B cell (primary cell): ENCODE measurements around the gene CSMD2. TPM values are rescaled to one million over a fixed set of nuclear protein-coding genes. Genes with fewer than 3 reads are reported as not detected.

Experiments
- ATAC-seq: fragments of 200-7000 bp; cut with Tn5 transposase; one replicate; pipeline ENCODE4 v1.10.0; 2021; ENCODE audit warnings: low read depth, mild to moderate bottlenecking, moderate number of reproducible peaks, moderate library complexity
- CTCF ChIA-PET: fragments of 350-600 bp; sonication (Branson Sonifier 250); formaldehyde crosslinking; loops from one replicate; lab custom pipeline; 2021; ENCODE audit warnings: antibody characterized with exemption, inconsistent platforms; lab: Charles Lee
- POLR2A ChIA-PET: fragments of 350-600 bp; sonication (Branson Sonifier 250); formaldehyde crosslinking; loops from one replicate; lab custom pipeline; 2021; ENCODE audit warnings: antibody characterized with exemption; lab: Charles Lee
- DNase-seq: peaks from one replicate; pipeline ENCODE4 v3.0.0; 2013
- H2AFZ ChIP-seq: 2 replicates; pipeline ENCODE4 v1.6.1; 2012; ENCODE audit warnings: mild to moderate bottlenecking, low read depth, low read length; ENCODE audit not compliant: insufficient read depth, poor library complexity, severe bottlenecking
- H3K27ac ChIP-seq, 2 donors: 1 replicate in 1 of 2; 2 replicates in 1 of 2; pipeline ENCODE4 v1.5.1; 2012 to 2013; ENCODE audit warnings: low read length in 2 of 2, mild to moderate bottlenecking in 2 of 2, moderate library complexity in 1 of 2
- H3K27me3 ChIP-seq, 4 experiments: fragments of 200-600 bp in 1 of 4; sonication (generic) in 1 of 4; replicated peaks in 1 of 4; 1 replicate in 2 of 4; 2 replicates in 2 of 4; pipeline versions ENCODE4 v1.6.1 to v1.7.0; 2013 to 2016; ENCODE audit warnings: low read length in 3 of 4, mild to moderate bottlenecking in 2 of 4, mixed read lengths in 1 of 4, moderate library complexity in 1 of 4; ENCODE audit not compliant: insufficient read depth in 4 of 4, control insufficient read depth in 3 of 4; ENCODE audit errors: control extremely low read depth in 1 of 4
- H3K36me3 ChIP-seq, 2 experiments: replicated peaks in 1 of 2; 1 replicate in 1 of 2; 2 replicates in 1 of 2; pipeline versions ENCODE4 v1.6.1 to v1.7.1; 2013; ENCODE audit warnings: low read length in 1 of 2; ENCODE audit not compliant: insufficient read depth in 2 of 2, control insufficient read depth in 1 of 2; ENCODE audit errors: control extremely low read depth in 1 of 2, extremely low read depth in 1 of 2
- H3K4me1 ChIP-seq, 2 donors: fragments of 200-600 bp in 1 of 2; sonication (generic) in 1 of 2; 1 replicate in 1 of 2; 2 replicates in 1 of 2; pipeline versions ENCODE4 v1.5.1 to v1.6.1; 2013 to 2017; ENCODE audit warnings: low read length in 2 of 2; ENCODE audit not compliant: control insufficient read depth in 2 of 2, insufficient read depth in 2 of 2
- H3K4me2 ChIP-seq: replicated peaks from 2 replicates; pipeline ENCODE3; 2012; ENCODE audit warnings: mild to moderate bottlenecking, low read depth, low read length; ENCODE audit not compliant: poor library complexity, severe bottlenecking
- H3K4me3 ChIP-seq, 5 experiments: fragments of 200-600 bp in 1 of 5; sonication (generic) in 1 of 5; 1 replicate in 3 of 5; 2 replicates in 2 of 5; pipeline versions ENCODE4 v1.5.1 to v1.7.0; 2011 to 2016; ENCODE audit warnings: low read length in 4 of 5, mild to moderate bottlenecking in 4 of 5, low read depth in 2 of 5, control low read depth in 1 of 5, moderate library complexity in 1 of 5; ENCODE audit not compliant: insufficient read depth in 1 of 5; ENCODE audit errors: control extremely low read depth in 1 of 5, extremely low read depth in 1 of 5
- H3K79me2 ChIP-seq: fragments of 200-600 bp; sonication (generic); one replicate; pipeline ENCODE4 v1.6.0; 2016; ENCODE audit warnings: low read length; ENCODE audit not compliant: control insufficient read depth, insufficient read depth
- H3K9ac ChIP-seq: fragments of 200-600 bp; sonication (generic); 2 replicates; pipeline ENCODE4 v1.6.1; 2017; ENCODE audit warnings: mild to moderate bottlenecking, low read length, moderate library complexity
- H3K9me3 ChIP-seq, 3 donors: one replicate each; pipeline versions ENCODE4 v1.6.1 to v1.7.1; 2013; ENCODE audit warnings: low read length in 2 of 3; ENCODE audit not compliant: control insufficient read depth in 2 of 3, insufficient read depth in 1 of 3; ENCODE audit errors: control extremely low read depth in 1 of 3
- H4K20me1 ChIP-seq: 2 replicates; pipeline ENCODE4 v1.6.0; 2012; ENCODE audit warnings: mild to moderate bottlenecking, low read length; ENCODE audit not compliant: insufficient read depth, control insufficient read depth, poor library complexity, severe bottlenecking
- H3K27ac Mint-ChIP-seq: one replicate; pipeline ENCODE4 v1.8.0; 2021; ENCODE audit warnings: mixed read lengths
- H3K27me3 Mint-ChIP-seq: one replicate; pipeline ENCODE4 v1.8.0; 2021; ENCODE audit warnings: mixed read lengths
- H3K4me1 Mint-ChIP-seq: one replicate; pipeline ENCODE4 v1.8.0; 2021; ENCODE audit warnings: mixed read lengths
- H3K4me3 Mint-ChIP-seq: one replicate; pipeline ENCODE4 v1.8.0; 2021; ENCODE audit warnings: mixed read lengths
- H3K9me3 Mint-ChIP-seq: one replicate; pipeline ENCODE4 v1.8.0; 2022; ENCODE audit warnings: mixed read lengths; ENCODE audit not compliant: insufficient read depth
- EZH2 ChIP-seq: IDR thresholded peaks from 2 replicates; pipeline ENCODE4 v1.6.1; 2012; ENCODE audit warnings: borderline replicate concordance, low read depth, mild to moderate bottlenecking, moderate library complexity, low read length; ENCODE audit not compliant: insufficient read depth, poor library complexity, severe bottlenecking
- WGBS: methylation state at CpG from one replicate; pipeline ENCODE4 v1.1.5; 2013; ENCODE audit warnings: missing lambda C conversion rate; ENCODE audit not compliant: insufficient coverage; 5-methylcytosine and 5-hydroxymethylcytosine counted together
- intact Hi-C: fragments of 100-400 bp; cut with micrococcal nuclease; formaldehyde crosslinking; loops from one replicate; pipeline ENCODE4 v1.10.0; 2022
- polyA plus RNA-seq: library from polyadenylated mRNA; depleted of rRNA; stranded (reverse); fragments of >200 nt; gene quantifications from 2 replicates; pipeline ENCODE4 v1.2.3, GENCODE V29; 2012
- total RNA-seq, 2 donors: library from RNA; stranded (reverse); fragments of 120-200 nt in 1 of 2; gene quantifications; 1 replicate in 1 of 2; 2 replicates in 1 of 2; pipeline versions ENCODE4 v1.2.3 to v1.2.4, GENCODE V29; 2013 to 2022
- TF ChIP-seq, protein P1 (sequence below): fragments of 200-600 bp; IDR thresholded peaks from one replicate; pipeline ENCODE4 v1.8.0; 2022; ENCODE audit warnings: antibody characterized with exemption, mild to moderate bottlenecking

The CSMD2 gene
- total and polyA plus RNA-seq, 2 donors (not counting 1 experiment from before 2014, with no cell fraction given), result not detected

DNA sequence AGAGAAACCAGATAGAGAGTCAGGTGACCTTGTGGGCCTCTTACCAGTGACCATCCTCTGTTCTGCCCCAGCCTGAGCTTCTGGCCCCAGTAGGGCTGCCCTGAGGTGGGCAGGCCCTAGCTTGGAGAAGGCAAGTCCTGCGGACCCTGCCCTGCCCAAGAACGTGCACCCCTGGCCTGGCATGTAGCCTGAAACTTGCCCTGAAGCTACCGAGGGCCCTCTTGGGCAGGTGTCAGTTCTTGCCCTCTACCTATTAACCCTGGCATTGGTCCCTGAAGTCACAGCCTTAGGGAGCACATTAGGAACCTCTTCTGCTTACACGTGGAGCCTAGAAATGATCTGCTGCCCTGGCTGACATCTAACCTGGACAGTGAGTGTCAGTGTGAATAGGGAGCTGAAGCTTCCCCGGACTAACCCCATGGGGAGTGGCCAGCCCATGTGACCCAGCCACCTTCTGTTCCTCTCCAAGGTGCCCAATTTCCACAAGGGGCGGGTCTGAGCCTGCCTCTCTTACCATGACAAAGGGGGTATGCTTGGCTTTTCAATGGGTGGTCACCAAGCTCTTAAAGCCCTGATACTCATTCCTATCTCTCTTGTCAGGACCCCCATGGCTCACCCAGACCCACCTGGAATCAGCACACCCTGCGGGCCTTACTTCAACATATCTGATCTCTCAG lies 529.6 kb downstream of the CSMD2 start:
- intact Hi-C loops, result no loop called here
- Histone ChIP-seq H3K4me3 (no peak overlapping the region), H3K36me3 (no peaks in the 10 kb centered on the region), H3K4me2 (no peak overlapping the region), H3K4me1 (peaks cover 0 to 2% of the 10 kb centered on the region in 2 donors), H3K9me3 (no peaks in the 10 kb centered on the region), H3K27me3 (peaks cover 0 to 12% (median 3%) of the 10 kb centered on the region in 4 experiments), H3K9ac (no peak overlapping the region), H2AFZ (no peak overlapping the region), H4K20me1 (no peaks in the 10 kb centered on the region), H3K27ac (no peak overlapping the region), H3K79me2 (no peaks in the 10 kb centered on the region)
- POLR2A ChIA-PET, result no interaction called here
- Mint-ChIP-seq H3K27ac (no peak overlapping the region), H3K27me3 (peaks cover 31% of the 10 kb centered on the region), H3K4me3 (no peak overlapping the region), H3K9me3 (no peaks in the 10 kb centered on the region), H3K4me1 (no peaks in the 10 kb centered on the region)
- CTCF ChIA-PET, result interaction anchor here (0.6 to 0.7 kb wide), 2 partner anchors 63 to 1107 kb away, joined by 3 to 5 read pairs; no protein-coding TSS in a partner anchor
- TF ChIP-seq, protein P1, sequence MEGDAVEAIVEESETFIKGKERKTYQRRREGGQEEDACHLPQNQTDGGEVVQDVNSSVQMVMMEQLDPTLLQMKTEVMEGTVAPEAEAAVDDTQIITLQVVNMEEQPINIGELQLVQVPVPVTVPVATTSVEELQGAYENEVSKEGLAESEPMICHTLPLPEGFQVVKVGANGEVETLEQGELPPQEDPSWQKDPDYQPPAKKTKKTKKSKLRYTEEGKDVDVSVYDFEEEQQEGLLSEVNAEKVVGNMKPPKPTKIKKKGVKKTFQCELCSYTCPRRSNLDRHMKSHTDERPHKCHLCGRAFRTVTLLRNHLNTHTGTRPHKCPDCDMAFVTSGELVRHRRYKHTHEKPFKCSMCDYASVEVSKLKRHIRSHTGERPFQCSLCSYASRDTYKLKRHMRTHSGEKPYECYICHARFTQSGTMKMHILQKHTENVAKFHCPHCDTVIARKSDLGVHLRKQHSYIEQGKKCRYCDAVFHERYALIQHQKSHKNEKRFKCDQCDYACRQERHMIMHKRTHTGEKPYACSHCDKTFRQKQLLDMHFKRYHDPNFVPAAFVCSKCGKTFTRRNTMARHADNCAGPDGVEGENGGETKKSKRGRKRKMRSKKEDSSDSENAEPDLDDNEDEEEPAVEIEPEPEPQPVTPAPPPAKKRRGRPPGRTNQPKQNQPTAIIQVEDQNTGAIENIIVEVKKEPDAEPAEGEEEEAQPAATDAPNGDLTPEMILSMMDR, result no peak
- no peak for TF ChIP-seq EZH2
- 77% methylated on average over 5 of the region's 7 CpGs for WGBS
- ATAC-seq, result no peak
- no peak for DNase-seq

DNA sequence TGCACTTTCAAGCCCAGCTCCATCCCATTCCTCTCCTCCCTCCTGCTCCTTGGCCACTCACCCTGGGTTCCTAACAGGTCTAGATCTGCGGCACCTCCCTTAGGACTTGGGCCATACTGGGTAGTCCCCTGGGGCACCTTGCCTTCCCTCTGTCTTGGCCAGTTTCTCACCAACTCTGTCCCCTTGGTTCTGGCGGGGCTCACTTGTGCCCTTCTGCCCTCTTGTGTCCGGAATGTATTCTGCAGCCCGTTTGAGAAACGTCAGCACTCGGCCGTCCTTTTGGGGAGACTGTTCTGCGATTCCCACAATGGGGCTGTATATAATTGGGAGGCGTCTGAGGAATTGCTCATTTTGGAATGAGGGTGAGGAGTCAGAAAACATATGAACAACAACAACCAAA lies 530.2 kb downstream of the CSMD2 start:
- Mint-ChIP-seq H3K4me3 (no peak overlapping the region), H3K27me3 (peaks cover 33% of the 10 kb centered on the region), H3K4me1 (no peaks in the 10 kb centered on the region), H3K9me3 (no peaks in the 10 kb centered on the region), H3K27ac (no peak overlapping the region)
- TF ChIP-seq, protein P1, result peak; percentile 42
- no peak for TF ChIP-seq EZH2
- no peaks in the 10 kb centered on the region for H3K36me3 ChIP-seq
- POLR2A ChIA-PET, result no interaction called here
- H3K9me3 ChIP-seq, result no peaks in the 10 kb centered on the region
- intact Hi-C loops, result no loop called here
- CTCF ChIA-PET, result interaction anchor here (0.6 to 3.0 kb wide), 2 partner anchors 62 to 1108 kb away, joined by 5 to 27 read pairs; no protein-coding TSS in a partner anchor
- H3K4me2 ChIP-seq, result no peak overlapping the region
- peak; percentile 23 for DNase-seq
- no peak overlapping the region for H3K27ac ChIP-seq
- peaks cover 0 to 12% (median 3%) of the 10 kb centered on the region in 4 experiments for H3K27me3 ChIP-seq
- peaks cover 0 to 2% of the 10 kb centered on the region in 2 donors for H3K4me1 ChIP-seq
- ATAC-seq, result no peak
- 22% methylated on average over 3 of the region's 9 CpGs for WGBS
- H4K20me1 ChIP-seq, result no peaks in the 10 kb centered on the region
- H3K9ac ChIP-seq, result no peak overlapping the region
- H2AFZ ChIP-seq, result no peak overlapping the region
- H3K4me3 ChIP-seq, result no peak overlapping the region
- no peaks in the 10 kb centered on the region for H3K79me2 ChIP-seq
